ENCODE data around the gene C2CD2L.
"Not testable (repeated sequence)": the region's sequence is repeated elsewhere in the genome, so short reads cannot be mapped to it uniquely, and the experiment has no call there.

C2CD2L gene

GRCh38 chr11:119093942-119094815 is 13.0 kb upstream of the C2CD2L start:
- peak; percentile 73 for DNase-seq

GRCh38 chr11:119094816-119095065 is 12.4 kb upstream of the C2CD2L start:
- DNase-seq: no peak

GRCh38 chr11:119095066-119095880 is 11.9 kb upstream of the C2CD2L start:
- peak; percentile 99 for DNase-seq

- DNase-seq: no peak
Measured at GRCh38 chr11:119099711-119100110, 7.4 kb upstream of the C2CD2L start.

- no peak for DNase-seq
Measured at GRCh38 chr11:119100246-119100970, 6.7 kb upstream of the C2CD2L start.

GRCh38 chr11:119100994-119101758 is 6.0 kb upstream of the C2CD2L start:
- DNase-seq: no peak

GRCh38 chr11:119101759-119102423 is 5.3 kb upstream of the C2CD2L start, which contains the start of gene DPAGT1:
TSS of gene DPAGT1 (minus strand) at chr11:119101853. CDS start at chr11:119101655, 198 bp downstream.
- peak; percentile 96 for DNase-seq

- not testable (repeated sequence) for DNase-seq
Measured at GRCh38 chr11:119103161-119103664, 3.9 kb upstream of the C2CD2L start.

- no peak for DNase-seq
Measured at GRCh38 chr11:119103793-119104192, 3.4 kb upstream of the C2CD2L start.

- DNase-seq: no peak
Measured at GRCh38 chr11:119107538-119108145, 498 bp downstream of the C2CD2L start.

- no peak for DNase-seq
Measured at GRCh38 chr11:119108146-119108856, 1.2 kb downstream of the C2CD2L start.

- DNase-seq: no peak
Measured at GRCh38 chr11:119108857-119109221, 1.7 kb downstream of the C2CD2L start.

GRCh38 chr11:119109843-119110242 is 2.7 kb downstream of the C2CD2L start:
- DNase-seq: no peak

GRCh38 chr11:119110439-119110838 is 3.3 kb downstream of the C2CD2L start:
- DNase-seq: no peak

- no peak for DNase-seq
Measured at GRCh38 chr11:119111361-119111925, 4.3 kb downstream of the C2CD2L start.

GRCh38 chr11:119112314-119113020 is 5.3 kb downstream of the C2CD2L start:
- DNase-seq: no peak

GRCh38 chr11:119113716-119114115 is 6.6 kb downstream of the C2CD2L start:
- no peak for DNase-seq

GRCh38 chr11:119114351-119114750 is 7.2 kb downstream of the C2CD2L start:
- DNase-seq: no peak

GRCh38 chr11:119115484-119116234 is 8.5 kb downstream of the C2CD2L start:
- no peak for DNase-seq

All from left hindlimb (tissue), 1 donor.